Measurements from ENCODE around the gene PTEN. TPM values are rescaled to one million over a fixed set of nuclear protein-coding genes. Genes with fewer than 3 reads are reported as not detected.

Gene PTEN
- total RNA-seq, 1 donor: 171 TPM

DNA sequence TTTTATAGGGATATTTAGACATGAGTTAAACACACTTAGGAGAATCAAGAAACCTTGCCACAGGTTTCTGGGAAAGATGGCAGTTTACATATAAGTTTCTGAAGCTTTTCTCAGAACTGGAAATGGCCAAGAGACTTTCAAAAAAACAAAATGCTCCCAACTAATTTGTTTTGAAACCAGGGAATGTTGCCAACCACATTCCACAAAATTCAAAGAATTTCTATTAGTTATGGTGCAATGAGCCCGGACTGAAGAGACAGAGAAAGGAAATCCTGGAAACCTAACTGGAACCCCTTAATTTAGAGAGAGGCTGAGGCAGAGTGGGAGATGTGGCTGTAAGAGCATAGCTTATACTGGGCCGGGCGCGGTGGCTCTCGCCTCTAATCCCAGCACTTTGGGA is 128.5 kb downstream of the PTEN start:
- Histone ChIP-seq H3K9me3 (ENCODE audit: low read depth, low read length) (no peaks in the 10 kb centered on the region), H3K4me3 (ENCODE audit: low read length) (no peak overlapping the region), H3K27me3 (ENCODE audit: insufficient read depth, low read length) (no peaks in the 10 kb centered on the region), H3K4me1 (ENCODE audit: insufficient read depth, low read length) (no peaks in the 10 kb centered on the region)

DNA sequence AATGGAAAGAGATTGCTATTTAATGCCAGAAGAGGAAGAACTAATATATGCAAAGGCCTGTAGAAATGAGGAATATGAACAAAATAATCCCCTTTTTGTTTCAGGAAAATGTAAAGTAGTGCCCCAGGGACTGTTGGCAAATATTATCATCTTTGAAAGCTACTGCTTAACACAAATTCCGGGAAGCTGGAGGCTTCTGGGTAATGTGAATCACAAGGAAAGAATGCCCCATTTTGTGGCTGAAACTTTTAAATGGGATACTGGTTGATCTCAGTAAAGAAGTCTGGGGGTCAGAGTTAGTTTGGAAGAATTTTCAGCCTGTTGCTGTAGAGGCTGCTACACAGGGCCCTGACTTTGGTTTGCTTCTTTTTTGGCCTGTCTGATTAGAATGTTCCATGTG is 141.0 kb downstream of the PTEN start:
- Histone ChIP-seq H3K4me3 (ENCODE audit: low read length) (no peak overlapping the region), H3K4me1 (ENCODE audit: insufficient read depth, low read length) (no peaks in the 10 kb centered on the region), H3K9me3 (ENCODE audit: low read depth, low read length) (no peaks in the 10 kb centered on the region), H3K27me3 (ENCODE audit: insufficient read depth, low read length) (no peaks in the 10 kb centered on the region)

DNA sequence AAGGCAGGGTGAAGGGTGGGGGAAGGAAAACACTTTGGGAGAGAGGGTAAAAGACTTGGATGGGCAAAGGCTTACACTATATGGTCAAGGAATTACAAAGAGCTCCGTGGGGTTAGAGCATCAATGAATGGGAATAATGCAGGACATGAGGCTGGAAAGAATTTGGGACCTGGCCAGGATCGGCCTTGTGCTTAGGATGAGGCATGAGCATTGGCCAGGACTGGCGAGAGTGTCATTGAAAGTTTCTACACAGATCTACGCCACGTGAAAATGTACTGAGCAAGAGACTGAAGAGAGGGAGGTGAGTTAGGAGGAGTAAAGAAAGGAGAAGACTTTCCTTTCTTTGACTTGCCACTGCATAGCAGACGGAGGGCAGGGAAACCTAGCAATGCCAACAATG is 142.8 kb downstream of the PTEN start:
- Histone ChIP-seq H3K27me3 (ENCODE audit: insufficient read depth, low read length) (no peaks in the 10 kb centered on the region), H3K9me3 (ENCODE audit: low read depth, low read length) (no peaks in the 10 kb centered on the region), H3K4me1 (ENCODE audit: insufficient read depth, low read length) (no peaks in the 10 kb centered on the region), H3K4me3 (ENCODE audit: low read length) (no peak overlapping the region)

DNA sequence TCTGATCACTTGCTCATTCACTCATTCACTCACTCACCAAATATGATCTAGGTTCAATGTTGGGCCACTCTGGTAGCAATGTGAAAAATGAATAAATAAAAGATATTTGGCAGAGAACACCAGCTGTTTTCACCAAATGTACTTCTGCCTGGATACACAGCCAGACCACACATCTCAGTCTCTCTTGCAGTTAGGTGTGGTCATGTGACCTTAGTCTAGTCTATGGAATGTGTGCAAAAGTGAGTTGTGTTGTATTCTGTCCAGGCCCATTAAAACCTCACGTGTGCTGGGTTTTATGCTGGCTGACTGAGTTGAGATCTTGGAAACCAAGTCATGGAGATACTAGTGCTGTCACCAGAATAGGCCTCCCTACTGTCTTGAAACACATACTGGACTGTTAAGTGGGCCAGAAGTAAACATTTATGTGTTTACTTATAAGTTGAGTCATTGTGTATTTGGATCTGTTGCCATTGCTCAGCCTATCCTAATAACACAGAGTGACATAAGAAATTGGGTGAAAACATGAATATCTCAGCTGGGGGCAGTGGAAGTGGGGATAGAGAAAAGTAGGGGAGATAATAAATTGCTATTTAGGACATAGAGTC is 145.5 kb downstream of the PTEN start:
- Histone ChIP-seq H3K27me3 (ENCODE audit: insufficient read depth, low read length) (no peaks in the 10 kb centered on the region), H3K4me3 (ENCODE audit: low read length) (no peak overlapping the region), H3K9me3 (ENCODE audit: low read depth, low read length) (no peaks in the 10 kb centered on the region), H3K4me1 (ENCODE audit: insufficient read depth, low read length) (peaks cover 3% of the 10 kb centered on the region)

DNA sequence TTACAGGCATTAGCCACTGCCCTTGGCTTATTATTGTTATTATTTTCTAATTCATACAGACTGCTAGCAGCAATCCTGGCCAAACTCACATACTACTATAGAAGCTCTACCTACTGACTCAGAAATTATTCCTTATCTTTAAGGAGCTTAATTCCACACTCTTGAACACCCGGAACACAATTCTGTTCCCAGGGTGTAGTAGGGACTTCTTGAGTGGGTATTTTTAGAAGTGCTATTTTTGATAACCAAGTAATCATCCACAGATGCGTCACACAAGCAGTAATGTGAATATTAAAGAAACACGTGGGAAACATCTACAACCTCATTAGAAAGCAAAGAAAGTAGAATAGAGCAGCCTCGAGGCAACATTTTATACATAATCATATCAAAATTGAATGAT is 149.2 kb downstream of the PTEN start:
- H3K9me3 ChIP-seq (ENCODE audit: low read depth, low read length): no peaks in the 10 kb centered on the region
- H3K4me3 ChIP-seq (ENCODE audit: low read length): no peak overlapping the region
- peaks cover 3% of the 10 kb centered on the region for H3K4me1 ChIP-seq (ENCODE audit: insufficient read depth, low read length)
- H3K27me3 ChIP-seq (ENCODE audit: insufficient read depth, low read length): no peaks in the 10 kb centered on the region

DNA sequence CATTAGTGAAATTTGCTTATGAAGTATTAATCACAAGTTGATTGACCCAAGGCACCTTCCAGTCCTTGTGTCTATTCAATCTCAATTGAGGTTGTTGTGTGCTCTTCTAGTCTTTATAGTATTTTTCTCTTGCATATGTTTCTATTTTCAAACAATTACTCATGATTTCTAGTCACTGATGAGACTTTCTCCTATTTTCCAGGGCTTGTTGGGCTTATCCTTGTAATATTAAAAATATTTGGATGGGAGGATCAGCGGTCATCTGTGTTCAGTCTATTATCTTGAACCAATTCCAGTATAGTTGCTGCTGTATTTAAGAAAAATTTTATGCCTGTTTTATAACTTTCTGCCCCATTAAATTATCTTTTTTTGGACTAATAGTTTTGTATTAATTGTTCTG is 154.4 kb downstream of the PTEN start:
- Histone ChIP-seq H3K4me1 (ENCODE audit: insufficient read depth, low read length) (no peaks in the 10 kb centered on the region), H3K27me3 (ENCODE audit: insufficient read depth, low read length) (no peaks in the 10 kb centered on the region), H3K9me3 (ENCODE audit: low read depth, low read length) (no peaks in the 10 kb centered on the region), H3K4me3 (ENCODE audit: low read length) (no peak overlapping the region)

DNA sequence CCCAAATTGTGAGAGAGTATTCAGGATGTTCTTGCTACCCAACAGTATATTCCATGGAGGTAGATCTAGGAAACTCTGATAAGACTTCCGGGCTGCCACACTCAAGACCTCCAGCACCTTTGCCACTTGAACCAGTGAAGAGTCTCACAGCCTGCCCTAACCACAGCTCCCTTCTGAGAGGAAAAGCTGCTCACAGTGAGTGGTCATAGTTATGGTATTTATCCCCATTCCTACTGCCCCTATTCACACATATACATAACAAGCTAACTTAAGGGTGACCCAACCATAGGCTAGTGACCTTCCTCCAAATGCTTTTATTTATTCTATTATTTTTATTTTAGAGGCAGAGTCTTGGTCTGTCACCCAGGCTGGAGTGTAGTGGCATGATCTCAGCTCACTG is 156.3 kb downstream of the PTEN start:
- Histone ChIP-seq H3K4me3 (ENCODE audit: low read length) (no peak overlapping the region), H3K4me1 (ENCODE audit: insufficient read depth, low read length) (no peaks in the 10 kb centered on the region), H3K9me3 (ENCODE audit: low read depth, low read length) (no peaks in the 10 kb centered on the region), H3K27me3 (ENCODE audit: insufficient read depth, low read length) (no peaks in the 10 kb centered on the region)

Other genes with a start within 250 kb of the PTEN start
- gene PAPSS2, start 203.7 kb upstream of the PTEN start, total RNA-seq: 1.7 TPM
- 63.8 TPM for gene ATAD1, start 45.4 kb upstream of the PTEN start, total RNA-seq
- 0.84 TPM for gene KLLN, start 92 bp upstream of the PTEN start, total RNA-seq

Measured in mononuclear cell (primary cell).